Astrocyte (in vitro differentiated cells and primary cell): ENCODE results near the gene GFOD1. TPM values are rescaled to one million over a fixed set of nuclear protein-coding genes. Genes with fewer than 3 reads are reported as not detected.

Experiments used
- DNase-seq: peaks from one replicate; pipeline ENCODE4 v3.0.0-alpha.2; 2010; ENCODE audit warnings: low read depth
- FAIRE-seq: peaks from 2 replicates; lab custom pipeline; 2011; peaks lifted over from hg19 to GRCh38; lab: Jason Lieb, UNC
- H2AFZ ChIP-seq: 2 replicates; pipeline ENCODE4 v1.6.0; 2012; ENCODE audit warnings: low read depth, low read length, inconsistent platforms
- H3K27ac ChIP-seq: 2 replicates; pipeline ENCODE4 v1.5.1; 2011; ENCODE audit warnings: low read depth, low read length, inconsistent platforms
- H3K27me3 ChIP-seq: 2 replicates; pipeline ENCODE4 v1.6.0; 2011; ENCODE audit warnings: low read length, inconsistent platforms; ENCODE audit not compliant: insufficient read depth
- H3K36me3 ChIP-seq: 2 replicates; pipeline ENCODE4 v1.5.1; 2011; ENCODE audit warnings: low read length, inconsistent platforms; ENCODE audit not compliant: insufficient read depth
- H3K4me1 ChIP-seq: 2 replicates; pipeline ENCODE4 v1.5.1; 2011; ENCODE audit warnings: low read length, inconsistent platforms; ENCODE audit not compliant: insufficient read depth
- H3K4me2 ChIP-seq: 2 replicates; pipeline ENCODE4 v1.6.0; 2012; ENCODE audit warnings: low read length, inconsistent platforms
- H3K4me3 ChIP-seq: 2 replicates; pipeline ENCODE4 v1.5.1; 2011; ENCODE audit warnings: low read depth, mild to moderate bottlenecking, low read length, inconsistent platforms; ENCODE audit not compliant: insufficient read depth
- H3K79me2 ChIP-seq: 2 replicates; pipeline ENCODE4 v1.6.0; 2012; ENCODE audit warnings: mild to moderate bottlenecking, low read length, inconsistent platforms; ENCODE audit not compliant: insufficient read depth
- H3K9ac ChIP-seq: 2 replicates; pipeline ENCODE4 v1.6.0; 2012; ENCODE audit warnings: mild to moderate bottlenecking, low read length, inconsistent platforms
- H3K9me3 ChIP-seq: 2 replicates; pipeline ENCODE4 v1.5.1; 2012; ENCODE audit warnings: low read depth, mild to moderate bottlenecking, low read length, inconsistent platforms; ENCODE audit not compliant: insufficient read depth
- H4K20me1 ChIP-seq: 2 replicates; pipeline ENCODE4 v1.6.0; 2012; ENCODE audit warnings: low read length, inconsistent platforms; ENCODE audit not compliant: insufficient read depth
- H3K27ac Mint-ChIP-seq: one replicate; pipeline ENCODE4 v1.8.0; 2021; ENCODE audit warnings: mild to moderate bottlenecking, mixed read lengths; ENCODE audit not compliant: unreplicated experiment
- H3K27me3 Mint-ChIP-seq: one replicate; pipeline ENCODE4 v1.8.0; 2021; ENCODE audit warnings: low read depth, mixed read lengths; ENCODE audit not compliant: unreplicated experiment
- H3K36me3 Mint-ChIP-seq: one replicate; pipeline ENCODE4 v1.8.0; 2021; ENCODE audit warnings: low read depth, mixed read lengths; ENCODE audit not compliant: unreplicated experiment
- H3K4me1 Mint-ChIP-seq: one replicate; pipeline ENCODE4 v1.8.0; 2021; ENCODE audit warnings: low read depth, mixed read lengths; ENCODE audit not compliant: unreplicated experiment
- H3K4me3 Mint-ChIP-seq: one replicate; pipeline ENCODE4 v1.8.0; 2021; ENCODE audit warnings: mild to moderate bottlenecking, moderate library complexity, mixed read lengths; ENCODE audit not compliant: unreplicated experiment
- H3K9me3 Mint-ChIP-seq: one replicate; pipeline ENCODE4 v1.8.0; 2021; ENCODE audit warnings: mild to moderate bottlenecking, mixed read lengths; ENCODE audit not compliant: unreplicated experiment
- EZH2 ChIP-seq: IDR thresholded peaks from 2 replicates; pipeline ENCODE4 v1.6.1; 2012; ENCODE audit warnings: mild to moderate bottlenecking, low read length, inconsistent platforms; ENCODE audit not compliant: insufficient read depth
- total RNA-seq: library from RNA; stranded (reverse); gene quantifications from 2 replicates; pipeline ENCODE4 v1.2.1, GENCODE V29; 2021
- TF ChIP-seq, protein P1 (sequence below): IDR thresholded peaks from 2 replicates; pipeline ENCODE4 v1.5.1; 2011; ENCODE audit warnings: low read depth, mild to moderate bottlenecking, inconsistent platforms, low read length, moderate library complexity; ENCODE audit not compliant: insufficient read depth

GFOD1 gene
- total RNA-seq, 1 donor from 2014 or later, result 10.8 TPM

DNA sequence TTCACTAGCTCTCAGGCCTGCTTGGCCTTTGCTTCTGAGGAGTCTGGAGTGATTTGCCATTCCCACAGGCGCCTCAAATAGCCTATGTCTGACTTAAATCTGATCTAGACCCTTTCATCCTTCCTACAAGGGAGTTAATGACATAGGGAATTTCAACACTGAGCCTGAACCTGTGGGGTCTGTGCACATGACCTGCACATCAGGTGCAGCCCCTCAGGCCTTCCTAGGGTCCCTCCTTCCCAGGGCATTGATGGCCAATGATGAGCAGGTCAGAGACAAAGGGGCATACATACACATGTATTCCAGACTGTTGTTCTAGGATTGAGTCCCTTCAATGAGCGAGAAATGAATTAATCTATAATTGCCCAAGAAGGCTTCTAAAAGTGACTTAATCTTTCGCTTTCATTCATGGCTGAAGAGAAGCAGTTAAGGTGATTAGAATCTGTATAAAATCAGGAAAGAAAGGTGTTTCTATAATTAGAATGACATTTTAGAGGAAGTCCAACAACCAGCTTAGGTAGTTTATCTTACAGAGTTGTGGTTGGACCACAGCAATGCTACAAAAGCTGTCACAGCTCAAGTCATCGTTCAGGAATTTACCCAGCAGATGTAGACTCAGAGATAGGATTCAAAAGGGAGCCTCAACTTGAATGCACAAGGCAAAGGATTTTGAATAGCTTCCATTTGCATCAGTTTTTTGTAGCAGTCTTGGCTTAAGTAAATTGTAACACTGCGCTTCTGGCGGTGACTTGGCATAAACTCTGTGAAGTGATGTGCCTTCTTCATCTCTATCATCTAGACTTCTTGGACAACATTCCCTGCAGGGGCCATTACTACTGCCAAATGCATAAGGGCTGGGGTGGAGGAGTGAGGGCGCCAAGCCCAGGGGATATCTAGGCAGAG lies 132.1 kb downstream of the GFOD1 start:
- peak; percentile 100 for DNase-seq
- Mint-ChIP-seq H3K27me3 (no peaks in the 10 kb centered on the region), H3K4me3 (peak overlapping the region; percentile 48), H3K4me1 (peaks cover 62% of the 10 kb centered on the region), H3K9me3 (no peaks in the 10 kb centered on the region), H3K27ac (peak overlapping the region; percentile 99), H3K36me3 (no peaks in the 10 kb centered on the region)
- peak overlapping the region; percentile 57 for H3K9ac ChIP-seq
- peak overlapping the region; percentile 7 for H2AFZ ChIP-seq
- H3K79me2 ChIP-seq, result no peaks in the 10 kb centered on the region
- H3K36me3 ChIP-seq, result no peaks in the 10 kb centered on the region
- H3K4me3 ChIP-seq, result peak overlapping the region; percentile 33
- H3K9me3 ChIP-seq, result no peaks in the 10 kb centered on the region
- H3K4me1 ChIP-seq, result peaks cover 46% of the 10 kb centered on the region
- FAIRE-seq, result peak; percentile 67
- H3K27me3 ChIP-seq, result no peaks in the 10 kb centered on the region
- H4K20me1 ChIP-seq, result no peaks in the 10 kb centered on the region
- H3K4me2 ChIP-seq, result peak overlapping the region; percentile 76
- peak overlapping the region; percentile 87 for H3K27ac ChIP-seq
- TF ChIP-seq EZH2, result no peak
- TF ChIP-seq, protein P1, sequence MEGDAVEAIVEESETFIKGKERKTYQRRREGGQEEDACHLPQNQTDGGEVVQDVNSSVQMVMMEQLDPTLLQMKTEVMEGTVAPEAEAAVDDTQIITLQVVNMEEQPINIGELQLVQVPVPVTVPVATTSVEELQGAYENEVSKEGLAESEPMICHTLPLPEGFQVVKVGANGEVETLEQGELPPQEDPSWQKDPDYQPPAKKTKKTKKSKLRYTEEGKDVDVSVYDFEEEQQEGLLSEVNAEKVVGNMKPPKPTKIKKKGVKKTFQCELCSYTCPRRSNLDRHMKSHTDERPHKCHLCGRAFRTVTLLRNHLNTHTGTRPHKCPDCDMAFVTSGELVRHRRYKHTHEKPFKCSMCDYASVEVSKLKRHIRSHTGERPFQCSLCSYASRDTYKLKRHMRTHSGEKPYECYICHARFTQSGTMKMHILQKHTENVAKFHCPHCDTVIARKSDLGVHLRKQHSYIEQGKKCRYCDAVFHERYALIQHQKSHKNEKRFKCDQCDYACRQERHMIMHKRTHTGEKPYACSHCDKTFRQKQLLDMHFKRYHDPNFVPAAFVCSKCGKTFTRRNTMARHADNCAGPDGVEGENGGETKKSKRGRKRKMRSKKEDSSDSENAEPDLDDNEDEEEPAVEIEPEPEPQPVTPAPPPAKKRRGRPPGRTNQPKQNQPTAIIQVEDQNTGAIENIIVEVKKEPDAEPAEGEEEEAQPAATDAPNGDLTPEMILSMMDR, result no peak

DNA sequence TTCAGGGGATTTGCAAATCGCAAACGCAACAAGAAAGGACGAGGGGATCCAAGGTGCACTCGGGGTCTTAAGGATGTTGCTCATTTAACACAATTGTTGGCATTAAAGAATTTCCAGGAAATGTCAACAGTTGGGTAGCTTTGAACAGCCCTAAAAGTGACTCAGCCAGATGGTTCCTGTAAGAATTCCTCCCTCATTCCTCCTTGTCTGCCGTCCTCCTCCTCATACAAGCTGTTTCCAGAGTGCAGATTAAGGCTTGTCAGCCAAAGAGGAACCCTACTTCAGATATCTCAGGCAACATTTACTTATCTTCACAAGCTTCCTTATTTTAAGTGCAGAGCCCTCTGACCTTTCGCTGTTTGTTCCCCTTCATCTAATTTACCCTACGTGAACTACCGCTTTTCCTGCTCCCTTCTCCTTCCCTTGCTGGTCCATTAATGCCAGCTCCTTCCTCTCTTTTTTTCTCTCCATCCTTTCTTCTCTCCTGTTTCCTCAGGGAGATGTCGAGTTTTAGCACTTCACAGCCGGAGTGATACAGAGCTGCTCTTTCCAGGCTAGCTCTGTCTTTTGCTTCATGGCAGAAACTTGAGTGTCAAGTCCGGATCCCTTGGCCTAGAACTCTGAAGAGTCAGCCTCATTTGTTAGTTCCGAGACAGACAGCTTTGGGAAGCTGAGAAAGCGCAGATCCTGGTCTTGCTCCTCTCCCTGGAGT lies 132.9 kb downstream of the GFOD1 start:
- Histone ChIP-seq H3K4me1 (peaks cover 47% of the 10 kb centered on the region), H3K36me3 (no peaks in the 10 kb centered on the region), H3K27me3 (no peaks in the 10 kb centered on the region), H3K79me2 (no peaks in the 10 kb centered on the region), H3K27ac (peak overlapping the region; percentile 83), H3K4me3 (peak overlapping the region; percentile 30), H3K9me3 (no peaks in the 10 kb centered on the region), H3K4me2 (peak overlapping the region; percentile 76), H2AFZ (no peak overlapping the region), H3K9ac (peak overlapping the region; percentile 55), H4K20me1 (no peaks in the 10 kb centered on the region)
- Mint-ChIP-seq H3K4me3 (peak overlapping the region; percentile 48), H3K36me3 (no peaks in the 10 kb centered on the region), H3K27ac (peak overlapping the region; percentile 99), H3K4me1 (peaks cover 59% of the 10 kb centered on the region), H3K27me3 (no peaks in the 10 kb centered on the region), H3K9me3 (no peaks in the 10 kb centered on the region)
- TF ChIP-seq EZH2, result no peak
- TF ChIP-seq, protein P1, result no peak
- FAIRE-seq (peak; percentile 96), DNase-seq (peak; percentile 89)
